ENCODE measurements around the gene SEMA4D.

DNA sequence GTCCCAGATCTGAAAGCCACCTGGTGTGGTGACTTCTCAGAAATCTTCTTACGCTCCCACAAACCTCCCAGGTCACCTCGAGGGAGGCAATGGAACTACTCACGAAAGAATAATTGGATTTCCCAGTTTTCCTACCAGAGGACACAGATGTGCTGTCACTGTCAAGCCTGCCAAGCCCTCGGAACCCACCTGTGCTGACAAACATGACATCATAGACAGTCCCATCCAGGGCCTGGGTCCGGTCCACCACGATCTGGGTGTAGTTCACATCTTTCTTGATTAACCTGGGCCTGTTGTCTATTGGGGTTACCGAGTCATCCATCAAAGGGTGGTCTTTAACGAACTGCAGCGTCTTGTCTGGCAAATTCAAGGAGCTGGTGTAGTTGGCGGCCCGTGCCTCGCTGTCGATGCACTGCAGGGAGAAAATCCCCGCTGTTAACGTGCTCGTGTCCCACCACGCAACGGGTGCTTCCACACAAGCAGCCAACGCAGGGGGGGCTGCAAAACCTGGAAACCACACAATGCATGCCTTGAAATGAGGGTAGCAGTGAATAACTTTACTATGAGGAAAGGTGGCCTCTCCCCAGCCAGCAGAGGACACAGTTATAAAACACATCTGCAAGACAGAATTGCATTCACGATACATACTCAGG, 110.6 kb downstream of the SEMA4D start:
- TF ChIP-seq CTCF (IDR thresholded peaks at IDR 0.05) (no peak), POLR2A (IDR thresholded peaks at IDR 0.05) (no peak)
